Type B pancreatic cell (in vitro differentiated cells): ENCODE results near the gene TFG. TPM values are rescaled to one million over a fixed set of nuclear protein-coding genes. Genes with fewer than 3 reads are reported as not detected.

ENCODE experiments used
- DNase-seq: peaks from one replicate; pipeline ENCODE4 v3.0.0; 2021; ENCODE audit warnings: mixed read lengths; ENCODE audit not compliant: unreplicated experiment; ENCODE audit errors: extremely low spot score
- H3K27ac Mint-ChIP-seq: 2 replicates; pipeline ENCODE4 v1.8.0; 2021; ENCODE audit warnings: mild to moderate bottlenecking, mixed read lengths
- H3K27me3 Mint-ChIP-seq: 2 replicates; pipeline ENCODE4 v1.8.0; 2021; ENCODE audit warnings: mixed read lengths
- H3K36me3 Mint-ChIP-seq: 2 replicates; pipeline ENCODE4 v1.8.0; 2021; ENCODE audit warnings: mixed read lengths
- H3K4me1 Mint-ChIP-seq: one replicate; pipeline ENCODE4 v1.8.0; 2021; ENCODE audit warnings: mixed read lengths; ENCODE audit not compliant: unreplicated experiment
- H3K4me3 Mint-ChIP-seq: 2 replicates; pipeline ENCODE4 v1.8.0; 2021; ENCODE audit warnings: mild to moderate bottlenecking, mixed read lengths
- H3K9me3 Mint-ChIP-seq: 2 replicates; pipeline ENCODE4 v1.8.0; 2021; ENCODE audit warnings: mixed read lengths
- total RNA-seq: library from RNA; stranded (reverse); gene quantifications from 2 replicates; pipeline ENCODE4 v1.2.1, GENCODE V29; 2021; ENCODE audit warnings: low replicate concordance
- TF ChIP-seq, protein P1 (sequence below): fragments of 200-600 bp; sonication (generic); conservative IDR thresholded peaks from 2 replicates; pipeline ENCODE4 v1.5.0; 2021; ENCODE audit warnings: antibody characterized with exemption, mild to moderate bottlenecking

Gene TFG
- total RNA-seq, 1 donor from 2014 or later: 105 TPM

DNA sequence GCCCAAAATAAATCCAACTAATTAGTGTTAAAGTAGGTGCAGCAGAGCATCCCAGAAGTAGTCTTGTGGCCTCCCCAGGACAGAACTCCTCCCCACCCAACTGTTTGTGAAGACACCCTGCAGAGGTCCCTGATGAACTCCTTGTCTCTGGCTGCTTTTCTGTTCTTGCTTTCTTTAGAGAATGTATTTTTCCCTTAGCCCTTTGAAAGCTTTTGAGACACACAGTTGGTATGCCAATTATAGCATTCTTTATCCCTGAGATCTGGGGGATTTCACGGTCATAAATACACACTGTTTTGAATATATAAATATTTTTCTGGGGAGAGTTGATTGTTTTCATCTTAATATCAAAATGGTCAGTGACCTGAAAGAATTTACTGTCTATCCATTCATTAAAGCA lies 9.8 kb downstream of the TFG start:
- H3K27me3 Mint-ChIP-seq: no peaks in the 10 kb centered on the region
- DNase-seq: no peak
- H3K4me3 Mint-ChIP-seq: no peak overlapping the region
- H3K36me3 Mint-ChIP-seq: peaks cover 59% of the 10 kb centered on the region
- H3K9me3 Mint-ChIP-seq: no peaks in the 10 kb centered on the region
- H3K4me1 Mint-ChIP-seq: peaks cover 10% of the 10 kb centered on the region
- TF ChIP-seq, protein P1, sequence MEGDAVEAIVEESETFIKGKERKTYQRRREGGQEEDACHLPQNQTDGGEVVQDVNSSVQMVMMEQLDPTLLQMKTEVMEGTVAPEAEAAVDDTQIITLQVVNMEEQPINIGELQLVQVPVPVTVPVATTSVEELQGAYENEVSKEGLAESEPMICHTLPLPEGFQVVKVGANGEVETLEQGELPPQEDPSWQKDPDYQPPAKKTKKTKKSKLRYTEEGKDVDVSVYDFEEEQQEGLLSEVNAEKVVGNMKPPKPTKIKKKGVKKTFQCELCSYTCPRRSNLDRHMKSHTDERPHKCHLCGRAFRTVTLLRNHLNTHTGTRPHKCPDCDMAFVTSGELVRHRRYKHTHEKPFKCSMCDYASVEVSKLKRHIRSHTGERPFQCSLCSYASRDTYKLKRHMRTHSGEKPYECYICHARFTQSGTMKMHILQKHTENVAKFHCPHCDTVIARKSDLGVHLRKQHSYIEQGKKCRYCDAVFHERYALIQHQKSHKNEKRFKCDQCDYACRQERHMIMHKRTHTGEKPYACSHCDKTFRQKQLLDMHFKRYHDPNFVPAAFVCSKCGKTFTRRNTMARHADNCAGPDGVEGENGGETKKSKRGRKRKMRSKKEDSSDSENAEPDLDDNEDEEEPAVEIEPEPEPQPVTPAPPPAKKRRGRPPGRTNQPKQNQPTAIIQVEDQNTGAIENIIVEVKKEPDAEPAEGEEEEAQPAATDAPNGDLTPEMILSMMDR: no peak
- H3K27ac Mint-ChIP-seq: peak overlapping the region; percentile 19

DNA sequence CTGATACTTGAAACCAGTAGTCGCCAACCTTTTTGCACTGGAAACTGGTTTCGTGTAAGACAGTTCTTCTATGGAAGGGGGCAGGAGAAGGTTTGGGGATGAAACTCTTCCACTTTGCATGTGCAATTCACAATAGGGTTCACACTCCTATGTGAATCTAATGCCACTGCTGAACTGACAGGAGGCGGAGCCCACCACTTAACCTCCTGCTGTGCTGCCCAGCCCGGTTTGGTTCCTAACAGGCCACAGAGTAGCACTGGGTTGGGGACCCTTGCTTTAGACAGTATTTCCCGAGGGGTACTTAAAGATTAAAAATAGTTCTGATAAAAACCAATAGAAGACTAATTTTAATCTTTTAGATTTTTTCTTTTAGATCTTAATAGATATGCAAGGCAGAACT lies 11.1 kb downstream of the TFG start:
- no peak for DNase-seq
- Mint-ChIP-seq H3K4me3 (no peak overlapping the region), H3K27ac (no peak overlapping the region), H3K27me3 (no peaks in the 10 kb centered on the region), H3K9me3 (no peaks in the 10 kb centered on the region), H3K4me1 (peaks cover 10% of the 10 kb centered on the region), H3K36me3 (peaks cover 51% of the 10 kb centered on the region)
- TF ChIP-seq, protein P1: no peak

DNA sequence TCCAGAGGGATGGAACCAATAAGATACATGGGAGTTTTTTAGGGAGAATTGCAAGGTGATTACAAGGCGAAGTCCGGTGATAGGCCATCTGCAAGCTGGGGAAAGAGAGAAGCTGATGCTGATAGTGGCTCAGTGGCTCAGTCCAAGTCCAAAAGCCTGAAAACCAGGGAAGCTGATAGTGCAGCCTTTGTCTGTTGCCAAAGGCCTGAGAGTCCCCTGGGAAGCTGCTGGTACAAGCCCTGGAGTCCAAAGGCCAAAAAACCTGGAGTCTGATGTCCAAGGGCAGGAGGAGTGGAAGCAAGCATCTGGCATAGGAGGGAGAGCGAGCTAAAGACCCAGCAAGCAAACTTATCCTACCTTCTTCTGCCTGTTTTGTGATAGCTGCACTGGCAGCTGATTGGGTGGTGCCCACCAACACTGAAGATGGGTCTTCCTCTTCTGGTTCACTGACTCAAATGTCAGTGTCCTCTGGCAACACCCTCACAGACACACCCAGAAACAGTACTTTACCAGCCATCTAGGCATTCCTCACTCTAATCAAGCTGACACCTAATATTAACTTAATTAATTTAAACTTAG lies 16.7 kb downstream of the TFG start:
- H3K27ac Mint-ChIP-seq: peak overlapping the region; percentile 53
- no peak for DNase-seq
- no peaks in the 10 kb centered on the region for H3K27me3 Mint-ChIP-seq
- H3K4me1 Mint-ChIP-seq: no peaks in the 10 kb centered on the region
- H3K4me3 Mint-ChIP-seq: no peak overlapping the region
- H3K36me3 Mint-ChIP-seq: peaks cover 45% of the 10 kb centered on the region
- no peaks in the 10 kb centered on the region for H3K9me3 Mint-ChIP-seq
- TF ChIP-seq, protein P1: no peak

DNA sequence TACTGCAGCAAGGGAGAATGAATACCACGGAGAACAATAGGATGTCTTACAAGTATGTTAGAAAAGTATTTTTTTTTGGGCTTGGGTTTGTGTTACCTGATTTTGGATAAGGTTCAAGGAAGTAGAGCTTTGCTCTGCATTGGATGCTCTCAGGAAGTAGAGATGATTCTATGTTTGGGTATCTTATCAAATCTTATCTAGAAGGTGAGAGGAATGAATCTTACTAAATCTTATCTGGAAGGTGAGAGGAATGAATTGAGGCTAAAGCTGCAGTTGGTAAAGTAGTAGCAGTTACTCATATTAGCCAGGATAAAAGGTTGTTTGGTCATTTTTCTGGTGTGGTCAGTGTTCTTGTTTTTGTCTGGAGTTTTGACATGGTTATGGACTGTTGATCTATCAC lies 17.4 kb downstream of the TFG start:
- Mint-ChIP-seq H3K4me1 (no peaks in the 10 kb centered on the region), H3K9me3 (no peaks in the 10 kb centered on the region), H3K27ac (peak overlapping the region; percentile 19), H3K36me3 (peaks cover 39% of the 10 kb centered on the region), H3K4me3 (no peak overlapping the region), H3K27me3 (no peaks in the 10 kb centered on the region)
- DNase-seq: no peak
- TF ChIP-seq, protein P1: no peak

DNA sequence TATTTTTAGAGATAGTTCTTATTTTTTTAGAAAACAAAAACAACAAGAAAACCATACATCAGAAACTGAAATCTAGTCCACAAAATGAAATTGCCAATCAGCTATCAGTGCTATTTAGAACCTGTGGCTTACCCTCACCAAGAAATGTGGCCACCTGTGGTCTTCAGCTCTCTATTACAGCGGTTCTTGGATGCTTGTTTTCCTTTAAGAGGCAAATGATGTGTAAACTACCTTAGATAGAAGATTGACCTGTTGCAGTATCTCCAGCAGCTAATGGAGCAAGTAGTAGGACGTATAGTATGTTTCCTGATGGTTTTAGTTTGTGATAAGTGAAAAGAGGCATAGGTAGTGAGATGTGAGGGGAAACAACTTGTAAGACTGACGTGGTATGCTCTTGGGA lies 21.2 kb downstream of the TFG start:
- no peaks in the 10 kb centered on the region for H3K9me3 Mint-ChIP-seq
- peaks cover 32% of the 10 kb centered on the region for H3K36me3 Mint-ChIP-seq
- H3K4me3 Mint-ChIP-seq: no peak overlapping the region
- H3K27me3 Mint-ChIP-seq: no peaks in the 10 kb centered on the region
- no peak for DNase-seq
- TF ChIP-seq, protein P1: no peak
- H3K4me1 Mint-ChIP-seq: no peaks in the 10 kb centered on the region
- H3K27ac Mint-ChIP-seq: peak overlapping the region; percentile 1

DNA sequence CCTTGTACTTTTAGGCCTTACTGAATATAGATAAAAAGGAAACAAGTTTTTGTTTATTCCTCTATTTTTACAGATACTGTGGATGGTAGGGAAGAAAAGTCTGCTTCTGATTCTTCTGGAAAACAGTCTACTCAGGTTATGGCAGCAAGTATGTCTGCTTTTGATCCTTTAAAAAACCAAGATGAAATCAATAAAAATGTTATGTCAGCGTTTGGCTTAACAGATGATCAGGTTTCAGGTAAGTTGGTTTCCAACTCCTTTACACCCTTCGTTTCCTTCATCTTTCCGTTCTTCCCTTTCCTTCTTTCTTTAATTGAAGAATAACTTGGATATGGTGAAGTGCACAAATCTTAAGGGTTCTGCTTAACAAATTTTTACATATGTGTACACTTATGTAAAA lies 23.1 kb downstream of the TFG start:
- no peak for DNase-seq
- Mint-ChIP-seq H3K36me3 (peaks cover 19% of the 10 kb centered on the region), H3K9me3 (no peaks in the 10 kb centered on the region), H3K27ac (no peak overlapping the region), H3K4me3 (no peak overlapping the region), H3K27me3 (no peaks in the 10 kb centered on the region), H3K4me1 (no peaks in the 10 kb centered on the region)
- TF ChIP-seq, protein P1: no peak
